ENCODE measurements around the gene PEX1.
"Not testable (repeated sequence)": the region's sequence is repeated elsewhere in the genome, so short reads cannot be mapped to it uniquely, and the experiment has no call there.

The PEX1 gene

GRCh38 chr7:92468589-92468988 is 59.7 kb downstream of the PEX1 start:
- in situ Hi-C loops (cut with MboI; ENCODE audit: low pct_unique_long_range_greater_than_20kb, low sequenced_read_pairs, unreplicated experiment); DNase-seq (ENCODE audit: low spot score): not testable (repeated sequence)

GRCh38 chr7:92466682-92467081 is 61.6 kb downstream of the PEX1 start:
- TF ChIP-seq CTCF (IDR thresholded peaks at IDR 0.05; ENCODE audit: extremely low read depth, insufficient read depth, missing control alignments): no peak
- in situ Hi-C loops (cut with MboI; ENCODE audit: low pct_unique_long_range_greater_than_20kb, low sequenced_read_pairs, unreplicated experiment): no loop called here
- no peak for DNase-seq (ENCODE audit: low spot score)

- in situ Hi-C loops (cut with MboI; ENCODE audit: low pct_unique_long_range_greater_than_20kb, low sequenced_read_pairs, unreplicated experiment): no loop called here
- no peak for TF ChIP-seq CTCF (IDR thresholded peaks at IDR 0.05; ENCODE audit: extremely low read depth, insufficient read depth, missing control alignments)
- DNase-seq (ENCODE audit: low spot score): no peak
These were observed 63.8 kb downstream of the PEX1 start for GRCh38 chr7:92464515-92464914.

GRCh38 chr7:92462560-92462959 is 65.8 kb downstream of the PEX1 start:
- no peak for TF ChIP-seq CTCF (IDR thresholded peaks at IDR 0.05; ENCODE audit: extremely low read depth, insufficient read depth, missing control alignments)
- in situ Hi-C loops (cut with MboI; ENCODE audit: low pct_unique_long_range_greater_than_20kb, low sequenced_read_pairs, unreplicated experiment): no loop called here
- DNase-seq (ENCODE audit: low spot score): no peak

- TF ChIP-seq CTCF (IDR thresholded peaks at IDR 0.05; ENCODE audit: extremely low read depth, insufficient read depth, missing control alignments): peak; percentile 74
- in situ Hi-C loops (cut with MboI; ENCODE audit: low pct_unique_long_range_greater_than_20kb, low sequenced_read_pairs, unreplicated experiment): no loop called here
- peak; percentile 61 for DNase-seq (ENCODE audit: low spot score)
These were observed 67.0 kb downstream of the PEX1 start for GRCh38 chr7:92461027-92462003.

GRCh38 chr7:92460510-92460909 is 67.8 kb downstream of the PEX1 start:
- no peak for DNase-seq (ENCODE audit: low spot score)
- no peak for TF ChIP-seq CTCF (IDR thresholded peaks at IDR 0.05; ENCODE audit: extremely low read depth, insufficient read depth, missing control alignments)
- in situ Hi-C loops (cut with MboI; ENCODE audit: low pct_unique_long_range_greater_than_20kb, low sequenced_read_pairs, unreplicated experiment): no loop called here

- in situ Hi-C loops (cut with MboI; ENCODE audit: low pct_unique_long_range_greater_than_20kb, low sequenced_read_pairs, unreplicated experiment): no loop called here
- no peak for TF ChIP-seq CTCF (IDR thresholded peaks at IDR 0.05; ENCODE audit: extremely low read depth, insufficient read depth, missing control alignments)
- DNase-seq (ENCODE audit: low spot score): no peak
These were observed 68.2 kb downstream of the PEX1 start for GRCh38 chr7:92460109-92460508.

Data from GM13977 (cell line).